GM21786 (cell line): ENCODE data around the gene EVA1C.
"Not testable (repeated sequence)": the region's sequence is repeated elsewhere in the genome, so short reads cannot be mapped to it uniquely, and the experiment has no call there.

ENCODE experiments used
- ATAC-seq: cut with Tn5 transposase; IDR thresholded peaks from one replicate; pipeline ENCODE4 v1.9.1; 2021; ENCODE audit not compliant: unreplicated experiment

Gene EVA1C

GRCh38 chr21:32492376-32492775 is 79.9 kb downstream of the EVA1C start:
- no peak for ATAC-seq

- no peak for ATAC-seq
Measured at GRCh38 chr21:32494934-32495709, 82.6 kb downstream of the EVA1C start.

- ATAC-seq: no peak
Measured at GRCh38 chr21:32496568-32496967, 84.1 kb downstream of the EVA1C start.

- no peak for ATAC-seq
Measured at GRCh38 chr21:32499249-32500055, 86.9 kb downstream of the EVA1C start.

- ATAC-seq: not testable (repeated sequence)
Measured at GRCh38 chr21:32503641-32504040, 91.1 kb downstream of the EVA1C start.

GRCh38 chr21:32505767-32506166 is 93.3 kb downstream of the EVA1C start:
- ATAC-seq: not testable (repeated sequence)

- ATAC-seq: not testable (repeated sequence)
Measured at GRCh38 chr21:32506411-32506965, 94.0 kb downstream of the EVA1C start.

- no peak for ATAC-seq
Measured at GRCh38 chr21:32507342-32507919, 94.9 kb downstream of the EVA1C start.

- ATAC-seq: not testable (repeated sequence)
Measured at GRCh38 chr21:32508036-32508435, 95.5 kb downstream of the EVA1C start.

- no peak for ATAC-seq
Measured at GRCh38 chr21:32508558-32508957, 96.1 kb downstream of the EVA1C start.

GRCh38 chr21:32508975-32509374 is 96.5 kb downstream of the EVA1C start:
- not testable (repeated sequence) for ATAC-seq

- no peak for ATAC-seq
Measured at GRCh38 chr21:32514275-32515055, 102.0 kb downstream of the EVA1C start.

GRCh38 chr21:32515874-32516273 is 103.4 kb downstream of the EVA1C start:
- no peak for ATAC-seq

GRCh38 chr21:32516756-32517649 is 104.5 kb downstream of the EVA1C start:
- no peak for ATAC-seq

GRCh38 chr21:32519945-32520874 is 107.7 kb downstream of the EVA1C start:
- ATAC-seq: no peak

GRCh38 chr21:32520875-32521735 is 108.6 kb downstream of the EVA1C start:
- ATAC-seq: no peak

GRCh38 chr21:32521736-32522355 is 109.3 kb downstream of the EVA1C start:
- ATAC-seq: no peak
